IPS DF 19.7 (cell line): ENCODE data around the gene TMEM14C.
A peak's percentile ranks its signal among the peaks of the same experiment; 100 is the strongest.

ENCODE experiments used
- DNase-seq: peaks from one replicate; pipeline ENCODE4 v3.0.0-alpha.2; 2013; ENCODE audit warnings: low read depth, low spot score

Gene TMEM14C

GRCh38 chr6:10722820-10723566 is at the start of gene TMEM14C:
Gene TMEM14C (plus strand): TSS chr6:10723070. CDS start chr6:10724614, 1,544 bp downstream.
- DNase-seq = peak; percentile 94

- DNase-seq = no peak
These were observed 46.5 kb upstream of the TMEM14C start for GRCh38 chr6:10676403-10676802.

- DNase-seq = no peak
These were observed 44.4 kb upstream of the TMEM14C start for GRCh38 chr6:10678456-10678855.

DNA sequence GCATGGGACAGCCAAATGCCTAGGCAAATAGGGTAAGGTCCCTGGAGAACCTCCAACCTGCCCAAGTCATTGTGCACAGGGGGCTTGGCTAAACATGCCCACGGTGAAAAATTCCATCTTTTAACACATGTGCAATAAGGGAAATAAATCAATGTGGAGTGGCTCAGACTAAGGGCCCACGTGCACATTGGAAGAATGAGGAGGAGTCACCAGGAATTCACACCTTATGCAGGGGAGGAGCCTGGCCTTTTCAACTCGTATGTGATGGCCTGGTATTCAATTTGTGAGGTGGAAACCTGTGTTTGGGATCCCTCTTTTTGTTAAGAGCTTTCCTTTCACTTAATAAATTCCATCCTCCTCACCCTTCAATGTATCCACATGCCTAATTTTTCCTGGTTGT is 41.1 kb upstream of the TMEM14C start:
- no peak for DNase-seq

- no peak for DNase-seq
These were observed 40.4 kb upstream of the TMEM14C start for GRCh38 chr6:10682355-10682988.

DNA sequence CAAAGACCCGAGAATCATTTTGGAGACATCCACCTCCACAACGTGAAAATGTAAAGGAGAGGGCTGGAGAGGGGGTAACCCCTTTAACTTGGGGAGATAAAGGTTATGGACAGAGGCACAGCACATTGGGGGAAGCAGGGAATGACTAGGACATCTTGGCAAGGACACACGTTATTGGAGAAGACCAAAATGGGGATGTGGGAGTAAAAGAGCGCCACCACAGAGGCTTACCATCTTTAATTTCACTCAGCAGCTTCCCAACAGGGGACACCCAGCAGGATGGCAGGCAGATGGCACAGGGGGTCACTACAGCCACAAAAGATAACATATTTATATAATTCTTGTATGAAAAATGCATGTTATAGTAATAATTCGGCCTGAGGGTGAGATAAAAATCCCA is 38.3 kb upstream of the TMEM14C start:
- DNase-seq = no peak

GRCh38 chr6:10685092-10685915 is 37.6 kb upstream of the TMEM14C start:
- DNase-seq = no peak

GRCh38 chr6:10686901-10687300 is 36.0 kb upstream of the TMEM14C start:
- no peak for DNase-seq

GRCh38 chr6:10687582-10687981 is 35.3 kb upstream of the TMEM14C start:
- DNase-seq = no peak

- no peak for DNase-seq
These were observed 32.0 kb upstream of the TMEM14C start for GRCh38 chr6:10690651-10691445.

DNA sequence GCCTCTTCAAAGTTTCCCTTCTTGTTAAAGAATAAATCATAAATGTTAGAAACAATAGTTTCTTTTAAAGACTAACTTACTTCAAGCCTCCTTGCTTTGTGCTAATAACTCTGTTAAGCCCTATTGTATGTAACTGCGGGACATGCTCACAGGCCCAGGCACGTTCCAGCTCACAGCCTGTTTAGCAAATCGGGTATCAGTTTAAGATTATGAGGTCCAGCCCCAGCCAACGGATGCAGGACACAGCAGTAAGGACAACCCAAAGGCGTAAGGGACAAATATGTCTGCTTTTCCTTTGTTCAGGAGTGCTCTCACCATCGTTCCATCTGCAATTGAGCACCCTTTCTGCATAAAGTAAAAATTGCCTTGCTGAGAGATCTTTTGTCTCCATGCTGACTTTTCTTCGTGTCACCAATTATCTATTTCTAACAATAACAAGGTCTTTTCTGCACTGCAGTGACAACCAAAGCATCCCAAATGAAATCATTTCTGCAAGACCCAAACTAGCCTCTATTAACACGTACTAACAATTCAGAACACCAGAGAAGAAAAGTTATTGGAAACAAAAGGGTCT is 29.8 kb upstream of the TMEM14C start:
- no peak for DNase-seq

DNA sequence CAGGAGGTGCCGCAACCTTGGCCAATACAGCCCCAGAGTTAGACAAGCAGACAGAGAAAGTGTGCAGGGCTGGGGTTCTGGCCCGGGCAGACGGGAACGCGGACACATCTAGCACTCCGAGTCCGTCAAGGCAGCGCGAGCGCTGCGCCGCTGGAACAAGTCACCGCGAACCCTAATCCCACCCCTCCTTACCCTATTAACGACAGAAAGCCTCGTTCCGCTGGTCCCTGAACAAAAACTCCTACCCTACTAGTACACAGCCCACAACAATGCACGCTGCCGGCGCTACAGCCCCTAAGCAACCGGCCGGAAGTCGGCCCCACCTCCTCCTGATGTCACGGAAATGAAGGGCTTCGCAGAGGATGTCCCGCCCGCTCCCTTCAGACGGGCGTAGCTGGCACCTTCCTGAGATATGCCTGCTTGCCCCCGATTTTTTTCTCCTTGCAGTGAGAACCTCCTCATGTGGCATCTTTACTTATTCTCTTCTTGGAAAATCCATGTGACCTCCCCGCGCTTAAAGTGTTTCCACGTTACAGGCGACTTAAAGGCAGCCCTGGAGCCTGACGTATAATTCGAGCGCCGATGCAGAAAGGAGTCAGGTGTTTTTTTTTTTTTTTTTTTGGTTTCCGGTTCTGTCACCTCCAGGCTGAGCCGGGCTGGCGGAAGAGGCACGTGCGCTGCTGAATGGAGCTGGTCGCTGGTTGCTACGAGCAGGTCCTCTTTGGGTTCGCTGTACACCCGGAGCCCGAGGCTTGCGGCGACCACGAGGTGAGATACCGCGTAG is 28.4 kb upstream of the TMEM14C start, which contains the start of the genes C6orf52 and PAK1IP1:
Gene C6orf52, minus strand, starts transcription at position 315 of the 784 bp plus-strand sequence. CDS start 7,066 bp downstream, outside the sequence.
Gene PAK1IP1, plus strand, starts transcription at position 671 of the 784 bp plus-strand sequence. Its CDS starts 14 bp downstream, at position 685.
- peak; percentile 72 for DNase-seq

DNA sequence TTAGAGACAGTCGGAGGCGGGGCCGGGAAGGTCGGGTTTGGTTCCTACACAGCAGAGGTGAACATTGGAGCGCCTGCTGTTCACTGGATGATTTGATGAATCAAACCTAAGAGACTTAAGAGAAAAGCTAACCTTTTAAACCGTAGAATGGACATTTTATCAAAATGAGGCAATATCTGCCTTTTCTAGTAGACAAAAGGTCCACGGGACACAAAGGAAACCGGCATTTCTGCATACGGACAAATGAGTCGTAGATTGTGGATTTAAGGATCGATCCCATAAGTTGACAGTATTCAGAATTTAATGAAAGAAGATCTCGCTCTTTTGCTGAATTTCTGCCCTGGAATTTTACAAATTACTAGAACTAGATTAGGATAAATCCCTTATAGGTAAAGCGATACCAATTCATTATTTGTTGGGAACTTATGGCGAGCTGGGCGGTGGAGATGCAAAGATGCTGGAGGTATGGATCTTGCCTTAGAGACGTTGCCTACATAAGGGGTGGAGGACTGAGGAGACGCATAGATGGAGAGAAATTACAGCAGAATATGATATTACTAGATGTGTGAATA is 27.7 kb upstream of the TMEM14C start:
- DNase-seq = no peak

- no peak for DNase-seq
These were observed 26.2 kb upstream of the TMEM14C start for GRCh38 chr6:10696655-10697054.

DNA sequence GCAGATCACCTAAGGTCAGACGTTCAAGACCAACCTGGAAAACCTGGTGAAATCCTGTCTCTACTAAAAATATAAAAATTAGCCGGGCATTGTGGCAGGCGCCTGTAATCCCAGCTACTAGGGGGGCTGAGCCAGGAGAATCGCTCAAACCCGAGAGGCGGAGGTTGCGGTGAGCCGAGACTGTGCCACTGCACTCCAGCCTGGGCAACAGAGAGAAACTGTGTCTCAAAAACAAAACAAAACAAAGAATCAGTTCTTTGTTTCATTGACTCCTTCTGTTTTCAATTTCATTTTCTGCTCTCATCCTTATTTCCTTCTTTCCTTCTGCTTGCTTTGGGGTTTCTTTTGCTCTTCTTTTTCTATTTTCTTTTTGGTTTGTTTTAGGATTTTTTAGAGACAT is 8.9 kb upstream of the TMEM14C start:
- DNase-seq = no peak

GRCh38 chr6:10719296-10719963 is 3.4 kb upstream of the TMEM14C start:
- DNase-seq = no peak

DNA sequence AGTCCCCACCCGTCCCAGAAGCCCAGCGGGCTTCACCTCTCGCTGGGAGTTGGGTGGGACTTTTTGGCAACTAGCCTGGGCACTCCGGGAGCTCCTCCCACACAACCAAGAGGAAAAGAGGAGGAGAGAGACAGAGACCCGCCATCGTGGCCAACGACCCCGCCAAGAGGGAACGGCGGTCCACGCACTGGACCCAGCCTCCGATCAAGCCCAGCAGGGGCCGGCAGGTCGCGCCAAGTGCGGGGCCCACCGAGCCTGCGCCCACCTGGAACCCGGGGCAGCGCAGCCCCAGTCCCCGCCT is 3.0 kb upstream of the TMEM14C start:
- DNase-seq = no peak

GRCh38 chr6:10720265-10720959 is 2.5 kb upstream of the TMEM14C start:
- DNase-seq = no peak
